WERI-Rb-1 (cell line): Measurements from ENCODE around the gene LPAR3.

Experiments used
- DNase-seq: peaks from one replicate; pipeline ENCODE4 v3.0.0-alpha.2; 2020
- H3K27ac ChIP-seq: fragments of 250-450 bp; sonication (Bioruptor Pico); 2 replicates; pipeline ENCODE4 v1.5.1; 2020; ENCODE audit warnings: mild to moderate bottlenecking, moderate library complexity
- H3K27me3 ChIP-seq: fragments of 250-450 bp; sonication (Bioruptor Pico); 2 replicates; pipeline ENCODE4 v1.5.1; 2021; ENCODE audit warnings: mild to moderate bottlenecking, low read depth, moderate library complexity; ENCODE audit not compliant: insufficient read depth, severe bottlenecking
- H3K36me3 ChIP-seq: fragments of 250-450 bp; sonication (Bioruptor Pico); 2 replicates; pipeline ENCODE4 v1.5.1; 2020; ENCODE audit warnings: mild to moderate bottlenecking, moderate library complexity
- H3K4me3 ChIP-seq: 2 replicates; pipeline ENCODE4 v1.5.1; 2011; ENCODE audit warnings: low read depth, mild to moderate bottlenecking, control low read depth, low read length
- H3K9me3 ChIP-seq: fragments of 250-450 bp; sonication (Bioruptor Pico); 2 replicates; pipeline ENCODE4 v1.5.1; 2021; ENCODE audit warnings: mild to moderate bottlenecking, moderate library complexity; ENCODE audit not compliant: severe bottlenecking
- CTCF ChIP-seq: IDR thresholded peaks from 2 replicates; pipeline ENCODE4 v1.5.1; 2011; ENCODE audit warnings: low read depth, mild to moderate bottlenecking, control low read depth, inconsistent platforms, low read length

Gene LPAR3

GRCh38 chr1:84883286-84883685 is 9.7 kb downstream of the LPAR3 start:
- H3K36me3 ChIP-seq: no peaks in the 10 kb centered on the region
- TF ChIP-seq CTCF: no peak
- H3K4me3 ChIP-seq: no peak overlapping the region
- no peak for DNase-seq
- H3K27ac ChIP-seq: no peak overlapping the region
- H3K27me3 ChIP-seq: no peaks in the 10 kb centered on the region
- H3K9me3 ChIP-seq: peaks cover 5% of the 10 kb centered on the region

DNA sequence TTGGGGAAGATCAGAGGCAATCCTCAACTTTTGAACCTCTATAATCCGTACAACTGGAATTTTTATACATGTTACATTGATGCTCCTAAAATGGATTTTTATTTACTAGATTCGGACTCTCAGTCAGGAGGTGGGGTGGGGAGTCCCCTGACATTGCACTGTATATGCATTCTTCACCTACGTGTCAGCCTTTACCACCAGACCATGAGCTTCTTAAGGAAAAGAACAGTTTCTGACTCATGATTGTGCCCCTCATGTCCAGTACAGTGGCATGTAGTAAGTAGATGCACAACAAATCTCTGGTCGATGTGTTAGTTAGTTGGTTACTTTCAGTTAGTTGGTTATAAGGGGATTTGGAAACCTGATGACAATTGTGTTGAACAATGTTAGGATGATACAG is 15.4 kb downstream of the LPAR3 start:
- Histone ChIP-seq H3K27me3 (no peaks in the 10 kb centered on the region), H3K4me3 (no peak overlapping the region), H3K36me3 (no peaks in the 10 kb centered on the region), H3K9me3 (peaks cover 5% of the 10 kb centered on the region), H3K27ac (no peak overlapping the region)
- DNase-seq: no peak
- no peak for TF ChIP-seq CTCF

DNA sequence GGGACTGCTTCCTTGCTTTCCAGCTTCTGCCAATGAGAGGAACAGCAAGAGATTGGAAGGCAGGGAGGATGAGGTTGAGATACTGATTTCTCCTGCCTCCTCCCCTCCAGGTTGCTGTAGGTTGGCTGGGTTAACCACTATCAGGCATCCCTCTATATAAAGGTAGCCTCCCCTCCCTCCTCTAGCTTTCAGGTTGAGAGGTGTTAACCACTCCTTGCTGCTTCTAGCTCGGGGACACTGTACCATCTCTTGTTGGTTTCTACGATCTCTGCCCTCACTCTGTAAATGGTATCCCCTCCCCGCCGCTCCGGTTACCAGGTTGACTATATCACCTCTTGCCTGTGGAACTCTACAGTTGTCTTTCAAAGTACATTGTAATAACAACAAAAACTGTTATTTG is 16.7 kb downstream of the LPAR3 start:
- H3K9me3 ChIP-seq: no peaks in the 10 kb centered on the region
- no peaks in the 10 kb centered on the region for H3K27me3 ChIP-seq
- no peak for DNase-seq
- no peaks in the 10 kb centered on the region for H3K36me3 ChIP-seq
- no peak overlapping the region for H3K27ac ChIP-seq
- TF ChIP-seq CTCF: no peak
- H3K4me3 ChIP-seq: no peak overlapping the region

DNA sequence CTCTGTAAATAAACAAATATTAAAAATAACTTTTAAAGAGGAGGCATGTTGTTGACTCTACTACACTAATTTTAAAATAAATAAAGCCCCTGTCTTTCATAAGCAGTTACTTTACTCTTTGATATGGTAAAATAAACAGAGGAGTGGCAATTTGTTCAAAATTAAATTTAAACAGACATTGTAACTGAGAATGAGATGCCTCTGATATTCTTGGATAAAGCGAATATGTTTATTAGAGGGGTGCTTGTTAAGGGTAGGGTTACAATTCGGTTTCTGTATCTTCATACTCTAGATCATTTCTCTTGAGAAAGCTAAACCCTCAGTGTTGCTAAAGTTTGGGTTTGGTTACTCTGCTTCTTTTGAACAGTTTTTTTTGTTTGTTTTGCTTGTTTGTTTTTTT is 19.6 kb downstream of the LPAR3 start:
- no peak for TF ChIP-seq CTCF
- Histone ChIP-seq H3K4me3 (no peak overlapping the region), H3K9me3 (no peaks in the 10 kb centered on the region), H3K27me3 (no peaks in the 10 kb centered on the region), H3K27ac (no peak overlapping the region), H3K36me3 (no peaks in the 10 kb centered on the region)
- no peak for DNase-seq

DNA sequence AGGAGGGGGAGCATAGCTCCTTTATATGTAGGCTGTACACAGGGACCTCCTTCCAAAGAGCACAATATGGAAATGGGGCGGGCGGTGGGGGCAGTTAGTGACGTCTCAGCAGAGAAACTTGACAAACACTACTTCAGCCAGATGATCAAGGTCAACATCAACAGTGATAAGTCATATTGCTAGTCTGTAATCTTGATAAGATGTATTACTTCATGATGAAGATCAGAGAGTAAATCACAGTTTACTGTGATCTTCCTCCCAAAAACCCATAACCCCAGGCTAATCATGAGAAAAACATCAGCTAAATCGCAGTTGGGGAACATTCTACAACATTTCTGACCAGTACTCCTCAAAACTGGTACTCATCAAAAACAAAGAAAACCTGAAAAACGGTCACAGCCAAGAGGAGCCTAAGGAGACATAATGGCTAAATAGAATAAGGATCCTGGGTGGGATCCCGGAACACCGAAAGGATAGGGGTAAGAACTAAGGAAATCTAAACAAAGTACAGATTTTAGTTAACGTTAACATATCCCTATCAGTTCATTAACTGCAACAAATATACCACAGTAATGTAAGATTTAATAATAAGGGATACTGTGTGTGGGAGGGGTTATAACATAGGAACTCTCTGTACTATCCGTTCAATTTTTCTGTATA is 20.2 kb downstream of the LPAR3 start:
- Histone ChIP-seq H3K27ac (no peak overlapping the region), H3K4me3 (no peak overlapping the region), H3K27me3 (no peaks in the 10 kb centered on the region), H3K9me3 (no peaks in the 10 kb centered on the region), H3K36me3 (no peaks in the 10 kb centered on the region)
- no peak for DNase-seq
- no peak for TF ChIP-seq CTCF

- Histone ChIP-seq H3K36me3 (no peaks in the 10 kb centered on the region), H3K27me3 (no peaks in the 10 kb centered on the region), H3K4me3 (no peak overlapping the region), H3K27ac (no peak overlapping the region), H3K9me3 (no peaks in the 10 kb centered on the region)
- TF ChIP-seq CTCF: no peak
- no peak for DNase-seq
Measured at GRCh38 chr1:84871181-84871580, 21.8 kb downstream of the LPAR3 start.
